A549 (cell line): ENCODE data around the gene C5orf58.

Source experiments
- BHLHE40 ChIP-seq: IDR thresholded peaks from 2 replicates; pipeline ENCODE4 v1.6.1; 2012; ENCODE audit warnings: low read depth, low read length, inconsistent platforms
- CTCF ChIP-seq: fragments of >200 bp; sonication (Bioruptor Twin); formaldehyde crosslinking; IDR thresholded peaks from 3 replicates; pipeline ENCODE4 v1.5.1; 2016
- ELK1 ChIP-seq: fragments of 150-350 bp; IDR thresholded peaks from 2 replicates; pipeline ENCODE4 v1.6.1; 2014; ENCODE audit warnings: low read depth, mild to moderate bottlenecking, low read length
- MAFK ChIP-seq: fragments of 450-650 bp; IDR thresholded peaks from 2 replicates; pipeline ENCODE4 v1.6.1; 2014; ENCODE audit not compliant: partially characterized antibody
- MAX ChIP-seq: IDR thresholded peaks from 2 replicates; pipeline ENCODE4 v1.6.1; 2012
- POLR2A ChIP-seq: IDR thresholded peaks from 2 replicates; pipeline ENCODE4 v1.6.1; 2012; ENCODE audit warnings: mild to moderate bottlenecking, low read length

GRCh38 chr5:170268153-170268689, 35.4 kb downstream of the C5orf58 start:
- TF ChIP-seq BHLHE40 (no peak), CTCF (no peak; the same call in 1 of the 3 replicates), MAX (no peak), MAFK (no peak), POLR2A (no peak), ELK1 (no peak)
